ELF-1 (cell line): ENCODE results near the gene ZFP3.
"Not testable (repeated sequence)": the region's sequence is repeated elsewhere in the genome, so short reads cannot be mapped to it uniquely, and the experiment has no call there.

Source experiments
- DNase-seq: peaks from one replicate; pipeline ENCODE4 v3.0.0-alpha.2; 2016; ENCODE audit warnings: low read depth, low spot score

The ZFP3 gene

GRCh38 chr17:5077781-5078105, 524 bp upstream of the ZFP3 start:
- DNase-seq, result no peak

GRCh38 chr17:5080591-5080990, 2.3 kb downstream of the ZFP3 start:
- no peak for DNase-seq

GRCh38 chr17:5092218-5093010, 14.1 kb downstream of the ZFP3 start:
- no peak for DNase-seq

GRCh38 chr17:5096731-5097100, 18.4 kb downstream of the ZFP3 start:
- DNase-seq, result no peak

- DNase-seq, result peak; percentile 83
Measured at GRCh38 chr17:5097101-5097834, 19.0 kb downstream of the ZFP3 start.

GRCh38 chr17:5099271-5099670, 21.0 kb downstream of the ZFP3 start:
- no peak for DNase-seq

- DNase-seq, result no peak
Measured at GRCh38 chr17:5100832-5101231, 22.6 kb downstream of the ZFP3 start.

- no peak for DNase-seq
Measured at GRCh38 chr17:5110816-5111215, 32.5 kb downstream of the ZFP3 start.

- peak; percentile 97 for DNase-seq
Measured at GRCh38 chr17:5111402-5112204, 33.3 kb downstream of the ZFP3 start, which contains the start of gene ZNF232. ZNF232 (minus strand) TSS chr17:5111878; CDS start chr17:5111822, 56 bp downstream.

GRCh38 chr17:5115673-5116651, 37.7 kb downstream of the ZFP3 start, which contains the start of gene USP6:
USP6 (plus strand) TSS chr17:5116032; CDS start chr17:5130368, 14,336 bp downstream.
- DNase-seq, result peak; percentile 72

GRCh38 chr17:5118219-5118618, 40.0 kb downstream of the ZFP3 start:
- DNase-seq, result no peak

GRCh38 chr17:5120036-5120435, 41.8 kb downstream of the ZFP3 start:
- DNase-seq, result no peak

GRCh38 chr17:5120436-5121185, 42.3 kb downstream of the ZFP3 start:
- not testable (repeated sequence) for DNase-seq

- no peak for DNase-seq
Measured at GRCh38 chr17:5121186-5121841, 43.0 kb downstream of the ZFP3 start.

- not testable (repeated sequence) for DNase-seq
Measured at GRCh38 chr17:5122056-5122455, 43.8 kb downstream of the ZFP3 start.

GRCh38 chr17:5122586-5123342, 44.5 kb downstream of the ZFP3 start:
- DNase-seq, result peak; percentile 37

- no peak for DNase-seq
Measured at GRCh38 chr17:5123343-5124124, 45.3 kb downstream of the ZFP3 start.

GRCh38 chr17:5124125-5124760, 46.0 kb downstream of the ZFP3 start:
- DNase-seq, result not testable (repeated sequence)
